Colonic mucosa (tissue), 4 donors: ENCODE data around the gene UBE2Z. TPM values are rescaled to one million over a fixed set of nuclear protein-coding genes. Genes with fewer than 3 reads are reported as not detected.

Experiments
- DNase-seq: peaks from one replicate; pipeline ENCODE4 v3.0.0-alpha.2; 2020
- H3K27ac ChIP-seq: fragments of 200-600 bp; one replicate; pipeline ENCODE4 v1.8.0; 2021
- H3K27me3 ChIP-seq: fragments of 200-600 bp; one replicate; pipeline ENCODE4 v1.8.0; 2021
- H3K36me3 ChIP-seq: fragments of 200-600 bp; one replicate; pipeline ENCODE4 v1.8.0; 2021
- H3K4me1 ChIP-seq: fragments of 200-600 bp; one replicate; pipeline ENCODE4 v1.8.0; 2021; ENCODE audit warnings: mild to moderate bottlenecking
- H3K4me3 ChIP-seq: fragments of 200-600 bp; one replicate; pipeline ENCODE4 v1.8.0; 2021
- H3K9ac ChIP-seq, 2 donors: one replicate each; pipeline ENCODE4 v1.7.0; 2013; ENCODE audit warnings: control low read depth in 2 of 2, low read depth in 2 of 2, low read length in 2 of 2
- H3K9me3 ChIP-seq: fragments of 200-600 bp; one replicate; pipeline ENCODE4 v1.8.0; 2021
- intact Hi-C: fragments of 100-400 bp; cut with DNase I; formaldehyde crosslinking; loops from one replicate; pipeline ENCODE4 v1.14.1; 2022
- total RNA-seq, 2 donors: library from RNA; stranded (reverse); fragmentation: NEBNext Ultra II Directional in 1 of 2; extraction: Animal tissue kit (Norgen Biotek cat#: 25700) in 1 of 2; gene quantifications; one replicate each; pipeline ENCODE4 v1.2.1, GENCODE V29; 2021
- TF ChIP-seq, protein P1 (sequence below): fragments of 200-600 bp; IDR thresholded peaks from one replicate; pipeline ENCODE4 v1.8.0; 2022; ENCODE audit warnings: antibody characterized with exemption, mild to moderate bottlenecking
- donor health status: healthy.
- donor health status: DM: no; HTN: no; CAD: no.
- donor health status: DM: no; HTN: no; CAD: no.

UBE2Z gene
- total RNA-seq, 2 donors from 2014 or later, result 68.1 to 68.8 TPM

DNA sequence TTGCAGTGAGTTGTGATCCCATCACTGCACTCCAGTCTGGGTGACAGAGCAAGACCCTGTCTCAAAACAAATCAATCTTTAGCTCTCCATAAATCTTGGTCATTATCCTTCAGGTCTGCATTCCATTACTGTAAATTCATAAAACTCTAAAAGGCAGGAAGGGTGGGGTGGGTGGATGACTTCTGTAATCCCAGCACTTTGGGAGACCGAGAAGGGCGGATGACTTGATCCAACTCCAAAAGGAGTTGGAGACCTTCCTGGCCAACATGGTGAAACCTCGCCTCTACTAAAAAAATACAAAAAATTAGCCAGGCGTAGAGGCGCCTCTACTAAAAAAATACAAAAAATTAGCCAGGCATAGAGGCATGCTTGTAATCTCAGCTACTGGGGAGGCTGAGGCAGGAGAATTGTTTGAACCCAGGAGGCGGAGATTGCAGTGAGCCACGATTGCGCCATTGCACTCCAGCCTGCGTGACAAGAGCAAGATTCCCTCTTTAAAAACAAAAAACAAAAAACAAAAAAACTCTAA, 2.2 kb upstream of the UBE2Z start:
- H3K9me3 ChIP-seq, result no peaks in the 10 kb centered on the region
- peaks cover 10% of the 10 kb centered on the region for H3K4me1 ChIP-seq
- no peak overlapping the region for H3K9ac ChIP-seq
- TF ChIP-seq, protein P1, sequence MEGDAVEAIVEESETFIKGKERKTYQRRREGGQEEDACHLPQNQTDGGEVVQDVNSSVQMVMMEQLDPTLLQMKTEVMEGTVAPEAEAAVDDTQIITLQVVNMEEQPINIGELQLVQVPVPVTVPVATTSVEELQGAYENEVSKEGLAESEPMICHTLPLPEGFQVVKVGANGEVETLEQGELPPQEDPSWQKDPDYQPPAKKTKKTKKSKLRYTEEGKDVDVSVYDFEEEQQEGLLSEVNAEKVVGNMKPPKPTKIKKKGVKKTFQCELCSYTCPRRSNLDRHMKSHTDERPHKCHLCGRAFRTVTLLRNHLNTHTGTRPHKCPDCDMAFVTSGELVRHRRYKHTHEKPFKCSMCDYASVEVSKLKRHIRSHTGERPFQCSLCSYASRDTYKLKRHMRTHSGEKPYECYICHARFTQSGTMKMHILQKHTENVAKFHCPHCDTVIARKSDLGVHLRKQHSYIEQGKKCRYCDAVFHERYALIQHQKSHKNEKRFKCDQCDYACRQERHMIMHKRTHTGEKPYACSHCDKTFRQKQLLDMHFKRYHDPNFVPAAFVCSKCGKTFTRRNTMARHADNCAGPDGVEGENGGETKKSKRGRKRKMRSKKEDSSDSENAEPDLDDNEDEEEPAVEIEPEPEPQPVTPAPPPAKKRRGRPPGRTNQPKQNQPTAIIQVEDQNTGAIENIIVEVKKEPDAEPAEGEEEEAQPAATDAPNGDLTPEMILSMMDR, result no peak
- H3K27me3 ChIP-seq, result no peaks in the 10 kb centered on the region
- no peak overlapping the region for H3K27ac ChIP-seq
- no peak for DNase-seq
- no peaks in the 10 kb centered on the region for H3K36me3 ChIP-seq
- no peak overlapping the region for H3K4me3 ChIP-seq
- intact Hi-C loops, result no loop called here

DNA sequence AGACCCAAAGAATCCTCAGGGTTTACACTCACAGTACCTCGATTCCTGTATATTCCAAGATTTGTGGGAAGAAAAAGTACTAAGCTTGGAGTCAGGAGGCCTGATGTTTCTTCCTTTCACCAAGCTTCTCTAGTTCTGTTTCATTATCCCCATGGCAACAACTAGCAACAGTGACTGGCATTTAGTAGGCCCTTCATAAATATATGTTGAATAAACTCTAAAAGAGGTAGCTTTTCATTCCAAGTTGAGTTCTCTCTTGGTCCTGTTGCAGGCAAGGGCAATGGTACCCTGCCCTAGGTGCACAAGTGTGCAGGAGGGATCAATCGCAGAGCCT, 527 bp upstream of the UBE2Z start:
- TF ChIP-seq, protein P1, result no peak
- H3K9ac ChIP-seq, result peak overlapping the region; percentile 68 to 69
- H3K27ac ChIP-seq, result peak overlapping the region; percentile 89
- no peaks in the 10 kb centered on the region for H3K36me3 ChIP-seq
- intact Hi-C loops, result no loop called here
- peak overlapping the region; percentile 76 for H3K4me3 ChIP-seq
- H3K4me1 ChIP-seq, result peaks cover 10% of the 10 kb centered on the region
- no peaks in the 10 kb centered on the region for H3K9me3 ChIP-seq
- no peaks in the 10 kb centered on the region for H3K27me3 ChIP-seq
- DNase-seq, result no peak

DNA sequence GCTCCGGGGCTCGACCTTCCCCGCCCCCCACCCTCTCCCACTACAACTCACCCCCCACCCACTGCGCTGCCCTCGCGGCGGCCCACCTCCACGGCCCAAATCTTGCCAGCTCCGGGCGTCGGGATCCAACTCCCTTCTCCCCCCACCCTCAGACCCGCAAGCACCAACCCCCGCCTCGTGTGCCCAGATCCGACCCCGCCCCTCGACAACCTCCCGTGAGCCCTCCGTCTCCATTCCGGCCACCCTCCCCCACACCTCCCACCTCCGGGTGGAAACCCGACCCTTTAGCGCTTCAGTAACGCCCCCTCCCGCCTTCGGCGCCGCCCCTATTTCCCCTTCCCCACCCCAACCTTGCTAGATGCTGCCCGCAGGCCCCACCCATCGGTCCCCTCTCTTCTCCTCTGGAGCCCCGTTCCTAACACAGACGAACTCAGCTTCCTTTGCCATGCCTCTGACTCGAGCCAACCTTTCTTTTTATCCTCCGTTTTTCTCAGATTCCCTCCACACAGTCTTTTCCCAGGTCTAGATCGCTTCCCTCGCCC, 717 bp downstream of the UBE2Z start:
- Histone ChIP-seq H3K4me3 (peak overlapping the region; percentile 76), H3K9me3 (no peaks in the 10 kb centered on the region), H3K4me1 (peaks cover 10% of the 10 kb centered on the region), H3K36me3 (no peaks in the 10 kb centered on the region), H3K9ac (peak overlapping the region; percentile 65 to 81), H3K27me3 (no peaks in the 10 kb centered on the region), H3K27ac (peak overlapping the region; percentile 89)
- DNase-seq, result peak; percentile 88
- intact Hi-C loops, result no loop called here
- TF ChIP-seq, protein P1, result no peak

DNA sequence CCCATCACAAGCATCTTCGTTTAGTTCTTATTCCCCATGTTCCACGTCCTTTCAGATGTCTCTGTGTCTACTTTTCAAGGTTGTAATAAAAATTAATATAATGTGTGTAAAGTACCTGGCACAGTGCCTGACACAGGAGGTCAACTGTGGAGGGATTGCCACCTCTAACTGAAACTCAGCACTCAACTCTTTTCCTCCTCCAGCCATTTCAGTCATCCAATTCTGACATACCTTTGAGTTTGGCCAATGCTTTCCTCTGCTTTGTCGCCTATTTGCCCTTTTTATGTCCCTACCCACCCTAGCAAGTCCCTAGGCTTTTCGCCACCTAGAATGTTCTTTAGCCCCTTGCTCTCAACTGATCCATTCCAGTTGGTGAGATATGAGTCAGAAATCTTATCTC, 1.6 kb downstream of the UBE2Z start:
- Histone ChIP-seq H3K9ac (peak overlapping the region; percentile 16 to 65), H3K36me3 (no peaks in the 10 kb centered on the region), H3K27me3 (no peaks in the 10 kb centered on the region), H3K4me3 (peak overlapping the region; percentile 76), H3K9me3 (no peaks in the 10 kb centered on the region), H3K4me1 (peaks cover 10% of the 10 kb centered on the region), H3K27ac (no peak overlapping the region)
- intact Hi-C loops, result no loop called here
- no peak for DNase-seq
- TF ChIP-seq, protein P1, result no peak

DNA sequence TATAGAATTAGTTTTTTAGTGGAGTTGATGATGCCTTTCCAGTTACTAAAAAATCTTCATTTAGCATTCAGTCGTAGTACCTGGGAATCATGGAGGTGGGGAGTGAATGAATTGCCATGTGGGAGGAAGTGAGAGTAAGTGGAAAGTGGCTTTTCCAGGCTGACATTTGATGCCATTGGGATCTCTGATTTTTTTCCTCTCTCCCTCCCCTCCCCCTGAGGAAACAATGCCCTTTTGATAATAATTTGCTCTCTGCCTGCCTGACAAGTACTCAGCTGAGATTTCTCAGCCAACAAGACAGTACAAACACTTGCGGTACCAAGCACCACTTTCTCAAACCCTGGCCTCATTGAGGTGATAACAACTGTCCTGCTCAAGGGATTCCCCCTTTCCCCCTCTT, 2.2 kb downstream of the UBE2Z start:
- H3K4me1 ChIP-seq, result peaks cover 11% of the 10 kb centered on the region
- intact Hi-C loops, result no loop called here
- H3K4me3 ChIP-seq, result no peak overlapping the region
- no peaks in the 10 kb centered on the region for H3K36me3 ChIP-seq
- no peaks in the 10 kb centered on the region for H3K9me3 ChIP-seq
- DNase-seq, result no peak
- TF ChIP-seq, protein P1, result no peak
- no peak overlapping the region for H3K27ac ChIP-seq
- no peaks in the 10 kb centered on the region for H3K27me3 ChIP-seq
- no peak overlapping the region for H3K9ac ChIP-seq
